RWPE2 (cell line): ENCODE data around the gene PIAS3.
"Not testable (repeated sequence)": the region's sequence is repeated elsewhere in the genome, so short reads cannot be mapped to it uniquely, and the experiment has no call there.

Experiments used
- ATAC-seq: fragments of 200-7000 bp; cut with Tn5 transposase; 3 replicates; pipeline ENCODE4 v1.9.1; 2021; ENCODE audit warnings: low read depth
- DNase-seq: peaks from one replicate; pipeline ENCODE4 v3.0.0-alpha.2; 2020; ENCODE audit warnings: low spot score
- H3K27ac ChIP-seq: fragments of 450-650 bp; 2 replicates; pipeline ENCODE4 v1.5.1; 2017; ENCODE audit warnings: mild to moderate bottlenecking; ENCODE audit not compliant: poor library complexity, severe bottlenecking
- H3K27me3 ChIP-seq: fragments of 250-450 bp; sonication (Bioruptor Pico); 2 replicates; pipeline ENCODE4 v1.5.1; 2021; ENCODE audit warnings: mild to moderate bottlenecking, moderate library complexity; ENCODE audit not compliant: insufficient read depth, poor library complexity, severe bottlenecking
- H3K36me3 ChIP-seq: fragments of 250-450 bp; sonication (Bioruptor Pico); 2 replicates; pipeline ENCODE4 v1.5.1; 2020; ENCODE audit warnings: low read depth, mild to moderate bottlenecking, moderate library complexity
- H3K4me1 ChIP-seq: fragments of 250-450 bp; sonication (Bioruptor Pico); 2 replicates; pipeline ENCODE4 v1.5.1; 2021; ENCODE audit warnings: mild to moderate bottlenecking, moderate library complexity; ENCODE audit not compliant: insufficient read depth, poor library complexity, severe bottlenecking
- H3K4me3 ChIP-seq: fragments of 250-450 bp; sonication (Bioruptor Pico); 2 replicates; pipeline ENCODE4 v1.5.1; 2021; ENCODE audit warnings: mild to moderate bottlenecking, moderate library complexity; ENCODE audit not compliant: severe bottlenecking
- H3K9me3 ChIP-seq: fragments of 250-450 bp; sonication (Bioruptor Pico); 2 replicates; pipeline ENCODE4 v1.5.1; 2021; ENCODE audit warnings: mild to moderate bottlenecking, moderate library complexity; ENCODE audit not compliant: severe bottlenecking
- CTCF ChIP-seq: fragments of 450-650 bp; IDR thresholded peaks from one replicate; pipeline ENCODE4 v1.5.1; 2017; ENCODE audit warnings: mild to moderate bottlenecking, moderate library complexity; ENCODE audit not compliant: poor library complexity, severe bottlenecking

The PIAS3 gene

DNA sequence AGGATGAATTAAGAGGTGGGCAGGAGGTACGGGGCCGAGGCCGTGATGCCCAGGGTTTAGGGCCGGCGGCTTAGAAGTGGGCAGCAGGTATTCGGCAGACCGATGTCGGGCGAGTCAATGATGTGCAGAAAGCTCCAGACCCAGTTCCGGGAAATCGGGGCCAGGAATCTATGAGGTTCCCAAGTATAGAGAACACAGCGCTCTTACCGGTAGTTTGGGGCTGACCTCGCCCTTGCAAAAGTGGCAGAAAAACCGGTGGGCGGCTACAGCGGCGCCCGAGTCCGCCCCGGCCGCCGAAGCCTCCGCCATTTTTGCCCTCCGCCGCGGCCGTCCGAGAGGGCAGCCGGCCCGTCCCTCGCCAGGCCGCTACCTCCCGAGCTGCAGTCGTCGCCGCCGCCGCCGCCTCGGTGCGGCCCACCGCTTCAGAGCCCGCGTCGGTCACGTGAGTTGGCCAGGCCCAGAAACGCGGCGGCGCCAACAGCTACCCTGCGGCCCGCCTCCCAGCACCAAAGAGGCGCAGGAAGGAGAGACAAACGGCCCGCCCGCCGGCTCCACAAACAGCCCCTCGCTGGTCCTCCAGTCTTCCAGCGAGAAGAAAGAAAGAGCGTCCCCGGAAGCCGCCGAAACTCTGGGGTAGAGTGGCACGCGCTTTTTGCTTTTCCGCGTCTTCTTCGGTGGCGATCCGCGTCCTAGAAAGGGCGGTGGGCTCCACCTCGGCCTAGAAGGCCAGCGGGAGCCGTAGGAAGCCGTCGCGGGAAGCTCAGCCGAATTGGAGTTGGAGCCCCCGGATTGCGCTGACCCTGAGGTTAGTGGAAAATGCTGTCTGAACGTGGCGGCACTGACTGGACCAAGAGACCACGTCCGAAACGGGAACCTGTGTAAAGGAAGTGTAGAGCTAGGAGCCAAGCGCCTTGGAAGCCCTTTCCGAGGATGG is 35.0 kb downstream of the PIAS3 start, which contains the start of the genes POLR3C and RNF115:
TSS of gene POLR3C (plus strand) at position 636 of the 934 bp plus-strand sequence. CDS start 1,577 bp downstream, outside the sequence.
TSS of gene RNF115 (minus strand) at position 531 of the 934 bp plus-strand sequence. CDS start at position 309, 222 bp downstream.
- Histone ChIP-seq H3K4me3 (peak within 1 kb of the TSS; percentile 62), H3K27me3 (no peaks in the 10 kb centered on the region), H3K36me3 (peaks cover 36% of the 10 kb centered on the region), H3K4me1 (peaks cover 8% of the 10 kb centered on the region), H3K9me3 (no peaks in the 10 kb centered on the region), H3K27ac (peak within 1 kb of the TSS; percentile 73)
- DNase-seq: peak; percentile 84
- ATAC-seq: peak; percentile 90
- TF ChIP-seq CTCF: no peak

DNA sequence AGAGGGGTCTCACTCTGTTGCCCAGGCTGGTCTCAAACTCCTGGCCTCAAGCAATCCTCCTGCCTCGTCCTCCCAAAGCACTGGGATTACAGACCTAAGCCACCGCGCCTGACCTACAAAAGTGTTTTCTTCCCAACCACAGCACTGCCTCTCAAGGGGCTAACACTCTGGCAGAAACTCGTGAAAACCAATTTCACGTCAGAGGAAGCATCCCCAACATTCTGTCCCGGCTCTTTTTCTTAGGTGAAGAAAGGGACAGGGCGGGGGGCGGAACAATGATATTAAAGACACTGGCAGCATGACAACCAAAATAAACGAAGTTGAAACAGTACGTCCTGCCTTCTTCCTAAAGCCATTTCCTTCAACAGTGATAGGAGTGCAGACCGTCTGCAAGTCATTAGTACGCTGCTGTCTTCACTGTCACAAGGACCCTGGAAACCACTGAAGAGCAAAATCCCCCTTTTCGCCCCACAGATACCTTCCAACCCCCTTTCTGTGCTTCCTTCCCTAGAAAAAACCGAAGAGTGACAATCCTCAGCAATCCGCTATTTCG is 36.0 kb downstream of the PIAS3 start:
- not testable (repeated sequence) for ATAC-seq, DNase-seq, H3K4me3 ChIP-seq, H3K9me3 ChIP-seq, H3K4me1 ChIP-seq, H3K27ac ChIP-seq, H3K27me3 ChIP-seq
- H3K36me3 ChIP-seq: peaks cover 26% of the 10 kb centered on the region

DNA sequence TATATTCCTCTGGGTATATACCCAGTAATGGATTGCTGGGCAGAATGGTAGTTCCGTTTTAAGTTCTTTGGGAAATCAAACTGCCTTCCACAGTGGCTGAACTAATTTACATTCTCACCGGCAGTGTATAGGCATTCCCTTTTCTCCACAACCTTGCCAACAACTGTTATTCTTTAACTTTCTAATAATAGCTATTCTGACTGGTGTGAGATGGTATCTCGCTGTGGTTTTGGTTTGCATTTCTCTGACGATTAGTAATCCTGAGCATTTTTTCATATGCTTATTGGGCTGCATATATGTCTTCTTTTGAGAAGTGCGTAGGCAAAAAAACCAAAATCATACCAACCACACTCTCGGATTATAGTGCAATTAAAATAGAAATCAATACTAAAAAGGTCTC is 40.8 kb downstream of the PIAS3 start:
- ATAC-seq: peak; percentile 74

GRCh38 chr1:145812977-145813810 is 45.7 kb downstream of the PIAS3 start:
- H3K9me3 ChIP-seq, H3K4me3 ChIP-seq, DNase-seq, H3K36me3 ChIP-seq, H3K4me1 ChIP-seq, H3K27ac ChIP-seq, H3K27me3 ChIP-seq: not testable (repeated sequence)
- peak; percentile 92 for ATAC-seq

More for the DNA sequence above, 40.8 kb downstream of the PIAS3 start:
- H3K9me3 ChIP-seq, H3K4me3 ChIP-seq, H3K36me3 ChIP-seq, H3K4me1 ChIP-seq, H3K27me3 ChIP-seq, DNase-seq, H3K27ac ChIP-seq: not testable (repeated sequence)

GRCh38 chr1:145806844-145807243 is 52.0 kb downstream of the PIAS3 start:
- Histone ChIP-seq H3K36me3 (peaks cover 5% of the 10 kb centered on the region; the same call in 1 of the 2 replicates), H3K4me1 (peaks cover 5% of the 10 kb centered on the region), H3K4me3 (no peak overlapping the region), H3K27me3 (no peaks in the 10 kb centered on the region), H3K9me3 (no peaks in the 10 kb centered on the region), H3K27ac (no peak overlapping the region)
- no peak for TF ChIP-seq CTCF
- ATAC-seq (no peak), DNase-seq (no peak)

DNA sequence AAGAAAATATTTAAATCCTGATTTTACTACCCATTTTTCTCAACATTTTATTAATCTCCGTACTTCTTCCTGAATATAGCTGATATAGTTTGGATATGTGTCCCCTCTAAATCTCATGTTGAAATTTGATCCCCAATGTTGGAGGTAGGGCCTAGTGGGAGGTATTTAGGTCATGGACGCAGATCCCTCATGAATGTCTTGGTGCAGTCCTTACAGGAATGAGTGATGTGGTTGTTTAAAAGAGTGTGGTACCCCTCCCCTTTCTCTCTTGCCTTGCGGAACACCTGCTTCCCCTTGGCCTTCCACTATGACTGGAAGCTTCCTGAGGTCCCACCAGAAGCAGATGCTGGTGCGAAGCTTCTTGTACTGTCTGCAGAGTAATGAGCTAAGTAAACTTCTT is 52.5 kb downstream of the PIAS3 start:
- H3K36me3 ChIP-seq: peaks cover 5% of the 10 kb centered on the region; the same call in 1 of the 2 replicates
- no peak overlapping the region for H3K4me3 ChIP-seq
- H3K27me3 ChIP-seq: no peaks in the 10 kb centered on the region
- no peak for TF ChIP-seq CTCF
- H3K4me1 ChIP-seq: peaks cover 5% of the 10 kb centered on the region
- H3K27ac ChIP-seq: no peak overlapping the region
- DNase-seq (no peak), ATAC-seq (no peak)
- no peaks in the 10 kb centered on the region for H3K9me3 ChIP-seq
